ENCODE measurements around the gene CATSPERD.

CATSPERD gene

DNA sequence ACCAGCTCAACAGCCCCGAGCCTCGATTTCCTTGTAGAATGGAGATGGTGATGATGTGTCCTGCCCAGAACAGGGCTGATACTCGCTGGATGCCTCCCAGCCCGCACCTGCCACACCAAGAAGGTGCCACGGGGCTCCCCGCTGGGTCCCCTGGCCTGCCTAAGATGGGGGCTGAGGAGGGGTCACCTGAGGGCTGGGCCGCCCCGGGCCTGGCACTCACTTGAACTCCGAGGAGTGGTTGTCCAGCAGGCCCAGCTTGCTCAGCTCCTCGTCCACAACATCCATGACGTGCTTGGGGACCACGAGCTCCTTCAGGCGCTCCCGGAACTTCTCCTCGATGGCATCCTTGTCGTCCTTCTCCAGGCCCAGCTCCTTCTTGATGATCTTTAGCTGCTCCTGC is 14.9 kb upstream of the CATSPERD start:
- DNase-seq (ENCODE audit: low read depth): no peak
- TF ChIP-seq MYC (IDR thresholded peaks at IDR 0.05; ENCODE audit: low read depth, low read length) (no peak), POLR2A (IDR thresholded peaks at IDR 0.05; ENCODE audit: extremely low read depth, insufficient read length) (no peak), MAX (IDR thresholded peaks at IDR 0.05; ENCODE audit: low read depth, low read length) (no peak)
- TF ChIP-seq, protein P1, sequence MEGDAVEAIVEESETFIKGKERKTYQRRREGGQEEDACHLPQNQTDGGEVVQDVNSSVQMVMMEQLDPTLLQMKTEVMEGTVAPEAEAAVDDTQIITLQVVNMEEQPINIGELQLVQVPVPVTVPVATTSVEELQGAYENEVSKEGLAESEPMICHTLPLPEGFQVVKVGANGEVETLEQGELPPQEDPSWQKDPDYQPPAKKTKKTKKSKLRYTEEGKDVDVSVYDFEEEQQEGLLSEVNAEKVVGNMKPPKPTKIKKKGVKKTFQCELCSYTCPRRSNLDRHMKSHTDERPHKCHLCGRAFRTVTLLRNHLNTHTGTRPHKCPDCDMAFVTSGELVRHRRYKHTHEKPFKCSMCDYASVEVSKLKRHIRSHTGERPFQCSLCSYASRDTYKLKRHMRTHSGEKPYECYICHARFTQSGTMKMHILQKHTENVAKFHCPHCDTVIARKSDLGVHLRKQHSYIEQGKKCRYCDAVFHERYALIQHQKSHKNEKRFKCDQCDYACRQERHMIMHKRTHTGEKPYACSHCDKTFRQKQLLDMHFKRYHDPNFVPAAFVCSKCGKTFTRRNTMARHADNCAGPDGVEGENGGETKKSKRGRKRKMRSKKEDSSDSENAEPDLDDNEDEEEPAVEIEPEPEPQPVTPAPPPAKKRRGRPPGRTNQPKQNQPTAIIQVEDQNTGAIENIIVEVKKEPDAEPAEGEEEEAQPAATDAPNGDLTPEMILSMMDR (IDR thresholded peaks at IDR 0.05; ENCODE audit: low read depth, low read length): no peak
- H3K4me3 ChIP-seq (ENCODE audit: low read depth, low read length): no peak overlapping the region

GRCh38 chr19:5706876-5707573 is 13.4 kb upstream of the CATSPERD start:
- TF ChIP-seq, protein P1 (IDR thresholded peaks at IDR 0.05; ENCODE audit: low read depth, low read length): no peak
- TF ChIP-seq MAX (IDR thresholded peaks at IDR 0.05; ENCODE audit: low read depth, low read length): no peak
- TF ChIP-seq MYC (IDR thresholded peaks at IDR 0.05; ENCODE audit: low read depth, low read length): no peak
- no peak for TF ChIP-seq POLR2A (IDR thresholded peaks at IDR 0.05; ENCODE audit: extremely low read depth, insufficient read length)
- no peak for DNase-seq (ENCODE audit: low read depth)
- H3K4me3 ChIP-seq (ENCODE audit: low read depth, low read length): no peak overlapping the region

DNA sequence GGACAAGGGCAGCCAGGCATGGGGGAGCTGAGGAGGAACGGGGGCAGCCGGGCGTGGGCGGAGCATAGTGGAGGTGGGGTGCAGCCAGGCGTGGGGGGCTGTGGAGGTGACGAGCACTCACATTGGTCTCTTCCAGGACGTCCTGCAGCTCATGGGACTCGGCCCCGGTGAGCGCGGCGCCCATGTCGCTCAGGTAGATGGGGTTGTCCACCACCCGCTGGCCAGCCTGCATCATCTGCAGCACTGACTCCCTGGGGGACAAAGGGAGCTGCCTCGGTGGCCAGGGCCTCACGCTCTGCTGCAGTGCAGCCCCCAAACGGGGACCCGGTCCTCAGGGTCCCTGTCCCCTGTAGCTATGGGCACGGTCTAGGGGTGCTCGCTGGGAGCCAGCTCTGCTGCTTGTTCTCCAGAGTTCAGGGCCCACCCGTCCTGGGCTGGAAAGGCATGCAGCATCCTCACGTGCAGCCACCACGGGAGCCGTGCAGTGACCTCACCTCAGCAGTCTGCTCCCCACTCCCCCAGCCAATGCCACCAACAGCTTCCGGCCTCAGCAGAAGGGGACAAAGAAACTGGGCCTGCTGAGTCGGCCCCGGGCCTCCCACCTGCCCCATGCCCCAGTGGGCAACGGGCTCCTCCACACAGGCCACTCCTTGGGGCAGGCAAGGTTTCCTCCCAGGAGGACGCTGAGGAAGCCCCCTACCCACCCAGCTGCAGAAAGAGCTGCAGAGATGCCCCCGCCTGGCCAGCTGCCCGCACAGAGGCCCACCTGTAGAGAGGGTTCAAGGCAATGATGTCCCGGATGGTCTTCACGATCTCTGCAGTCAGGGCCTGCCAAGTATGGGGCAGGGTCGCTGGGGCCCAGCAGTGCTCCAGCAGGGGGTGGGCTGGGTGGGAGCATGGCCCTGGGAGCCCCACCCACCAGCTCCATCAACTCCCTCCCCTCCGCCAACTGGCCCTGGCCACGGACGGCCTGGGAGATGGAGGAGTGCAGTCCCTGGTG is 12.6 kb upstream of the CATSPERD start:
- no peak overlapping the region for H3K4me3 ChIP-seq (ENCODE audit: low read depth, low read length)
- DNase-seq (ENCODE audit: low read depth): no peak
- TF ChIP-seq MAX (IDR thresholded peaks at IDR 0.05; ENCODE audit: low read depth, low read length): no peak
- no peak for TF ChIP-seq POLR2A (IDR thresholded peaks at IDR 0.05; ENCODE audit: extremely low read depth, insufficient read length)
- TF ChIP-seq, protein P1 (IDR thresholded peaks at IDR 0.05; ENCODE audit: low read depth, low read length): no peak
- no peak for TF ChIP-seq MYC (IDR thresholded peaks at IDR 0.05; ENCODE audit: low read depth, low read length)

DNA sequence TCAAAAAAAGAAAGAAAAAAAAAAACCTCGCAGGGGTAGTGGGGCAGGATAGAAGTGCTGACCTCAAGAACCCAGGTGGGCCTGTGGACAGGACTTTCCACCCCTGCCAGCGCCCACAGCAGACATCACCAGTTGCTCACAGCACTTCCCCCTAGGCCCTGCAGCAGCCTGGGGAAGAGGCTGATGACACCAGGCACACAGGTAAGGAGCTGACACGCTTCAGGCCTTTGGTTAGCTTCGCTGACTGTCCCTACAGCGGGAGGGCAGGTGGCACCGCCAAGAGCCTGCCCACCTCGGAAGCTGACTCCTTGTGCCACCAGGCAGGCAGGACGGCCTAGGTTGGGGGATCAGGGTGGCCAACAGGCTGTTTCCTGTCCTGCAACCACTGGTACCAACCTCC is 9.4 kb upstream of the CATSPERD start:
- no peak for DNase-seq (ENCODE audit: low read depth)
- H3K4me3 ChIP-seq (ENCODE audit: low read depth, low read length): no peak overlapping the region
- TF ChIP-seq, protein P1 (IDR thresholded peaks at IDR 0.05; ENCODE audit: low read depth, low read length): no peak
- TF ChIP-seq MAX (IDR thresholded peaks at IDR 0.05; ENCODE audit: low read depth, low read length) (no peak), POLR2A (IDR thresholded peaks at IDR 0.05; ENCODE audit: extremely low read depth, insufficient read length) (no peak)

DNA sequence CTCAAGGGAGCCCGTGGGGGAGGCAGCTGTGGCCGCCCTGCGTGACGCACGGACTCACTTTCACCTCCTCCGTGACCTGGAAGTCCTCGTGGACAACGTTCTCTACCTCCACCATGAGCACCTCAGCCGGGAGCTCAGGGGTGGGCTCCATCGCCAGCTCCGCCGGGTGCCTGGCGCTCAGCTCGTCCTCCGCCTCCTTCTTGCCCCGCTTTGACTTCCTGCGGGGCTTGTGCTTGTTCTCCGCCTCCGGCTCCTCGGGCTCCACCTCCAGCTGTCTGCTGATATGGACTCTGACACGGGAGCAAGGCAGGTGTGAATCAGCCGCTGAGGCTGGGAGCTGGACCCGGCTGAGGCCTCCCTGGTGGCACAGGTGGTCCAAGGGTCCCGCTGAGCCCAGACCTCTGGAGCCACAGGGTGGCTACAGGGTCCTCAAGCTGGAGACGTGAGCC is 8.7 kb upstream of the CATSPERD start:
- DNase-seq (ENCODE audit: low read depth): no peak
- TF ChIP-seq, protein P1 (IDR thresholded peaks at IDR 0.05; ENCODE audit: low read depth, low read length): no peak
- TF ChIP-seq POLR2A (IDR thresholded peaks at IDR 0.05; ENCODE audit: extremely low read depth, insufficient read length) (no peak), MYC (IDR thresholded peaks at IDR 0.05; ENCODE audit: low read depth, low read length) (no peak), MAX (IDR thresholded peaks at IDR 0.05; ENCODE audit: low read depth, low read length) (no peak)
- no peak overlapping the region for H3K4me3 ChIP-seq (ENCODE audit: low read depth, low read length)
